Stimulated activated CD4-positive, alpha-beta T cell treated with anti-CD3 and anti-CD28 coated beads, TNF-alpha, amount 100 ng/mL, for 4 hours (primary cell): Measurements from ENCODE around the gene BSG.

Experiments used
- DNase-seq, 3 experiments: peaks; one replicate each; pipeline ENCODE4 v3.0.0-alpha.2; 2020; ENCODE audit warnings: low read depth in 3 of 3

BSG gene

GRCh38 chr19:572140-572742, at the start of gene BSG:
BSG (plus strand) TSS chr19:572596; CDS start chr19:572635, 39 bp downstream.
- peak; percentile 92 to 98 (median 95) for DNase-seq

- DNase-seq, result no peak
These were observed 49.7 kb upstream of the BSG start for GRCh38 chr19:522726-523125.

- no peak for DNase-seq
These were observed 48.2 kb upstream of the BSG start for GRCh38 chr19:524062-524674.

DNA sequence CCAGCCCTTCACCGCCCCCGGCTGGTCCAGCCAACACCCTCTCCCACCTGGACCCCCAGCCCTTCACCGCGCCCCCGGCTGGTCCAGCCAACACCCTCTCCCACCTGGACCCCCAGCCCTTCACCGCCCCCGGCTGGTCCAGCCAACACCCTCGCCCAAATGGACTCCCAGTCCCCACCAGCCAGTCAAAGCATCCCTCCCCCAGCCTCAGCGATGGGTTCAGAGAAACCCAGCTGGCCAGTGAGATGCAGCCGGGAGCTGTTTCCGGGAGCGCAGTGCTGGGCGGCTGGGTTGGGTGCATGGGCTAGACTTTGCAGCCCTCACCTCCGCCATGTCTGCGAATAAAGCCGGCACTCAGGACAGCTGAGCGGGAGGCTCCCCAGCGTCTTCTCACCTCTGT, 47.4 kb upstream of the BSG start:
- no peak for DNase-seq

DNA sequence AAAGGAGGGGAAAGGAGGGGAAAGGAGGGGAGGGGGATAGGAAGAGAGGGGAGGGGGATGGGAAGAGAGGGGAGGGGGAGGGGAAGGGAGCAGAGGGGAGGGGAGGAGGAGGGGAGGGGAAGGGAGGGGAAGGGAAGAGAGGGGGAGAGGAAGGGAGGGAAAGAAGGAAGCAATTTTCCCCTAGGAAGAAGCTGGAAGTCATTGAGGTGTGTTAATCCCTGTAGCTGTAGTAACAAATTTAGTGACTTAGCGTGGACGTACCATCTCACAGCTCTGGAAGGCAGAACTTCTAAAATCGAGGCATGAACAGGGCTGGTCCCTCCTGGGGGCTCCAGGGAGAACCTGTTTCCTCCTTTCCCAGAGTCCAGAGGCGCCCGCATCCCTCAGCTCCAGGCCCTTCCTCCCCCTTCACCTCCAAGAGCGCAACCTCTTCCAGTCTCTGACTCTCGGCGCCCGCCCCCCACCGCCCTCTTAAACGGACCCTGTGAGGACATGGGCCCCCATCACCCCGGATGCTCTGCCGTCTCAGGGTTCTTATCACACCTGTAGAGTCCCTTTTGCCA, 46.5 kb upstream of the BSG start:
- no peak for DNase-seq

DNA sequence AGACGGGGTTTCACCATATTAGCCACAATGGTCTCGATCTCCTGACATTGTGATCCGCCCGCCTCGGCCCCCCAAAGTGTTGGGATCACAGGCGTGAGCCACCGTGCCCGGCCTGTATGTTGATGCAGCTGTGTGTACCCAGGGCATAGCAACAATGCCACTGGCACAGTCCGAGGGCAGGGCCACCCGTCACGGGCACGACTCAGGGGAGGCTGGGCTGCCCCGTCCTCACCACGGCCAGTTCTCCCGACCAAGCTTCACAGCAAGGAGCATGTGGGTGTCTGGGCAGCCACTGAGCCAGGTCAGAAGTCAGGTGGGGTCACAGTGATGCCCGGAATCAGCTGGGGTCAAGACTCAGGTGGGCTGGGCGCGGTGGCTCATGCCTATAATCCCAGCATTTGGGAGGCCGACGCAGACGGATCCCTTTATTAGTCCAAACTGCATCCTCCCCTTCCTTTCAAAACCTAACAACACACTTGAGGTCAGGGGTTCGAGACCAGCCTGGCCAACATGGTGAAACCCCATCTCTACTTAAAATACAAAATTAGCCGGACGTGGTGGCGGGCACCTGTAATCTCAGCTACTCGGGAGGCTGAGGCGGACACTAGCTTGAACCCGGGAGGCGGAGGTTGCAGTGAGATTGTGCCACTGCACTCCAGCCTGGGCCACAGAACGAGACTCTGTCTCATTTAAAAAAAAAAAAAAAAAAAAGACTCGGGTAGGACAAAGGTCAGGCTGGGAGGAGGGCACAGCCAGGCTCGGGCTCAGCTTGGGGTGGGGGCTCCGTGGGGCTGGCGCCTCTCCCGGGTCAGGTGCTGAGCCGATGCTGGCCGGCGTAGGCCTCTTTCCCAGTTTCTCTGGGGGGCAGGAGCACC, 42.0 kb upstream of the BSG start:
- no peak for DNase-seq

DNA sequence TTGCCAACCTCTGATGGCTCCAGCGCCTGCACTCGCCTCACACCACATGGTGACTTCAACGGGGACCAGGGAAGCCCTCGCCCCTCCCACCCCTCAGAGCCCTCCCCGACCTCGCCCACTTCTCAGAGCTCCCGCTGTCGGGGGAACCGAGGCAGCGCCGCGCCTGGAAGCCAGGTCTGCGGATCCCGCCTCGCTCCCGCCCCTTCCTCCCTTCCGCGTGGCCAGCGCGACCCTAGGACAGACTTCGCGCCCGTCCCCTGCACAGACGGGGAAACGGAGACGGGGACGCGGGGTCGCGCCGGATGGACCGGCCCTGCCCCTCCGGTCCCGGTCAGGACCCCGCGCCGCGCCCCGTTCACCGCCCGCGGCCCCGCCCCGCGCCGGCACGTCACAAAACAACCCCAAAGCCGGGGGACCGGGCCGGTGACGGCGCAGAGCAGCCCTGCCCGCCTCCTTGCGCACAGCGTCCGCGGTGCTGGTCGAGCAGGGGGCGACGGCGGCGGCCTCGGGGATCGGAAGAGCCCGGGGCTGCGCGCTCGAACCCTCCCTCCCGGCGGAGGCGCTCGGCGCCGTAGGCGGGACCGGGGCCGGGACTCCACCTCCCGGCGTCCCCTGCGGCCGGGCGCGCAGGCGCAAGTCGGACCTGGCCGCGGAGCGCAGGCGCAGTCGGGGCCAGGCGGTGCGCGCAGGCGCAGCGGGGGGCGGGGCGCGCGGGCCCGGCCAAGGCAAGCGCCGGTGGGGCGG, 41.2 kb upstream of the BSG start:
- peak; percentile 79 to 83 (median 80) for DNase-seq

DNA sequence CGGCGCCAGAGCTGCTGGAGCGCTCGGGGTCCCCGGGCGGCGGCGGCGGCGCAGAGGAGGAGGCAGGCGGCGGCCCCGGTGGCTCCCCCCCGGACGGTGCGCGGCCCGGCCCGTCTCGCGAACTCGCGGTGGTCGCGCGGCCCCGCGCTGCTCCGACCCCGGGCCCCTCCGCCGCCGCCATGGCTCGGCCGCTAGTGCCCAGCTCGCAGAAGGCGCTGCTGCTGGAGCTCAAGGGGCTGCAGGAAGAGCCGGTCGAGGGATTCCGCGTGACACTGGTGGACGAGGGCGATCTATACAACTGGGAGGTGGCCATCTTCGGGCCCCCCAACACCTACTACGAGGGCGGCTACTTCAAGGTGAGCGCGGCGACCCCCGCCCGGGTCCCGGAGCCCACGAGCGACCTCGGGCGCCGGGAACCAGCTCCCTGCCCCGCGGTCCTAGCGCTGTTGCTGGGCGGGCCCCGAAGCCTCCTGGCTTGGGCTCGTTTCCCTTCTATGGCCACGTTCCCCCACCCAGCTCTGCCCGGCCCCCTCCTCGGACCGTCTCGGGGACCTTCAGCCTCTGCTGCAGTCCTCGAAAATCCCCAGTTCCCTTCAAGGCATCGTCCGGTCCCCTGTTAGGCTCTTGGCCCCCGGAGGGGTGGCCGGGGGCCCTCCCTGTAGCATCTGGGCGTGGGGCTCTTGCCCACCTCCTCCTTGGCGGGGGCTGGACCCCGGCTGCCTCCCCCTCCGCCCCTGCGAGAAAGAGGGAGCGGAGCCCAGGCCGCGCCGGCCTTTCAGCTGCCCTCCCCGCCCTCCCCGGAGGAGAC, 40.4 kb upstream of the BSG start, which contains the start of gene CDC34:
CDC34 (plus strand) TSS at position 8 of the 808 bp plus-strand sequence; CDS start at position 180, 172 bp downstream.
- no peak for DNase-seq

GRCh38 chr19:532561-533363, 39.6 kb upstream of the BSG start:
- no peak for DNase-seq

DNA sequence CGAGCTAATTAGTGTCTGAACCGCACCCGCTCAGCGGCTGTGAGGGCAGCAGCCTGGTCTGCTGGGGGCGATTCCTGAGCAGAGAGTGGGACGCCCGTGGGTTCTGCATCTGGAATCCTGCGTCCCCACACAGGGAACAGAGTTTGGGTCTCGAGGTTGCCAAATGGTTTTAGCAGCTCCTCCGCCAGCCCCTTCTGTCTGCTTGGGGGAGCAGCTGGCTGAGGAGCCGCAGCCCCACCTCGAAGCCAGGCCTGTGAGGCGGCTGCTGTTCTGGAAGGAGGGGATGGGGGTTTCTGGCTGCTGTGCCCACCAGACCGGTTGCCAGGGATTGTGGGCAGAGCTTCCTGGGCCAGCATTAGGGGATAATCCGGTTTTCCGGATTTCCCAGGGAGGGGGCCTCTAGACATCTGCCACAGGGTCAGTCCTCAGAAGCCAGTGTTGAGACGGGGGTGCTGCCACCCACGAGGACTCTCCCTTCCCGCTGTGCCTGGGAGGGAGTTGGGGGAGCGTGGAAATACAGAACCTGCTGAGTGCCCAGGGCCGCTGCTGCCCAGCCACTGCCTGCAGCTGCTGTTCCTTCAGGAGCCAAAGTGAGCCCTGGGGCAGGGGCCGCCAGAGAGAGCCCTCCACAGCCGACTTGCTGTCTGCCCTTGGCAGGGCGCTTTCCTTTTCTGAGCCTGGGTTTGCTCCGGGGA, 38.9 kb upstream of the BSG start:
- no peak for DNase-seq

- no peak for DNase-seq
These were observed 38.3 kb upstream of the BSG start for GRCh38 chr19:534088-534487.

DNA sequence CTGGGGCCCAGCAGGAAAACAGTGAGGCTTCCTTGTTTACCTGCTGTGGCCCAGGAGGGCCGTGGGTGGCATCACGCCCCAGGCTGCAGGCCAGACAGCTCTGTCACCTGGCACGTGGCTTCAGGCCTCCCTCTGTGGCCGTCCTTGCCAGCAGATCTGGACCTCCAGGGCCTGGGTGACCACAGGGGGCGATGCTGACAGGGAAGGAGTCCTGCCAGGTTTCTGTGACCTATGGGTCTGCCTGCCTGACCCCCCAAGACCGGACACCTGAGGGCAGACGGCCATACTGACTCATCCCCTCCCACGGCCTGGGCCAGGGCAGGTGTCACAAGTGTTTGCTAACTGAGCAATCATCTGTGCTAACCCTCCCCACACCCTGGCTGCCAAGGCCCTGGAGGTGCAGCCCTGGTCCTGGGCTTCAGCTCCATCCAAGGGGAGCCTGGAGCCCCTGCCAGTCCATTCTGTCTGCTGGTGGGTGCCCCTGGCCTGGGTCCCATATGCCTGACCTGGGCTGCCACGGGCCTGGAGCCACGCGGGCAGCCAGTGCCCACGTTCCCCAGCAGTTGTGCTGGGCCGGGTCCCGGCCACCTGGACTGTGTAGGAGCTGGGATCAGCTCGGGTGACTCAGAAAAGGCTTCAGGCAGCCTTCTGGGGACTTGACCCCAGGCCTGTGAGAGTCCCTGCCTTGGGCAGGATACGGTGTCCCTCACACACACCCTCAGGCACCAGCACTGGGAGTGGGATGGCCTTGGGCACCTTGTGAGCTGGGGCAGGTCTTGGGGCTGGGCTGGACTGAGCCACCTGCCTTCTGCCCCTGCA, 37.2 kb upstream of the BSG start:
- DNase-seq, result no peak

GRCh38 chr19:536031-536880, 36.1 kb upstream of the BSG start:
- DNase-seq, result no peak

- DNase-seq, result no peak
These were observed 35.5 kb upstream of the BSG start for GRCh38 chr19:536881-537404.

DNA sequence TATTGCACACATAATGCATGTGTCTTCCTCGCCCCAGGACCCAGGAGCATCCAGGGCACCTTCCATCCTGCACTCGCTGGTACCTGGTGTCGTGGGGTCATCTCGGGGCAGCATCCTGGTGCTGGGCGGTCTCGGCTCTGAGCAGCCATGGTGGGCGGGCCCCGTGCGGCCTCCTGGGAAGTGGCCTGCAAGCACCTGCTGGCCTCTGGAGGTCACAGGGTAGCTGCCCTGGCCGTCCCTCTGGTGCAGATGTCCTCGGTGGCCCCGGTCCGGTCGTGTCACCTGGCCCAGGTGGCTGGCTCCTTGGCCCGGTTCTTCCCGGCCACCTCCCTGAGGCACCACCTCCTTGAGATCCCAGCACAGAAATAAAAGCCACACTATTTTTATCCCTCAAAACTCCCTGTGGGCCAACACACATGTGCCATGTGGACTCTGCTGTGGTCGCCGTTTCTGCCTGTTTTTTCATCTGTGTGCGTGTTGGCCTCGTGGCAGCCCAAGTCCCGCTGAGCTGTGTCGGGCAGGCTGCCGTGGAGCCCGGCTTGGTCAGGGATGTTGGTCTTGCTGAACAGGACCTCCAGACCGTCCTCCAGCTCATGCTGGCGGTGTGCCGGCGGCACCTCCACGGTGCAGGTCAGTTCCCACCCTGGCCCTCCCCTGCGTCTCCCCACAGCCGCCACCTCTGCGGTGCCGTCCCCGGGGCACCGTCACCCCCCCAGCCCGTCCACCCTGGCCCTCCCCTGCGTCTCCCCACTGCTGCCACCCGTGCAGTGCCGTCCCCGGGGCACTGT, 33.6 kb upstream of the BSG start:
- DNase-seq, result no peak

DNA sequence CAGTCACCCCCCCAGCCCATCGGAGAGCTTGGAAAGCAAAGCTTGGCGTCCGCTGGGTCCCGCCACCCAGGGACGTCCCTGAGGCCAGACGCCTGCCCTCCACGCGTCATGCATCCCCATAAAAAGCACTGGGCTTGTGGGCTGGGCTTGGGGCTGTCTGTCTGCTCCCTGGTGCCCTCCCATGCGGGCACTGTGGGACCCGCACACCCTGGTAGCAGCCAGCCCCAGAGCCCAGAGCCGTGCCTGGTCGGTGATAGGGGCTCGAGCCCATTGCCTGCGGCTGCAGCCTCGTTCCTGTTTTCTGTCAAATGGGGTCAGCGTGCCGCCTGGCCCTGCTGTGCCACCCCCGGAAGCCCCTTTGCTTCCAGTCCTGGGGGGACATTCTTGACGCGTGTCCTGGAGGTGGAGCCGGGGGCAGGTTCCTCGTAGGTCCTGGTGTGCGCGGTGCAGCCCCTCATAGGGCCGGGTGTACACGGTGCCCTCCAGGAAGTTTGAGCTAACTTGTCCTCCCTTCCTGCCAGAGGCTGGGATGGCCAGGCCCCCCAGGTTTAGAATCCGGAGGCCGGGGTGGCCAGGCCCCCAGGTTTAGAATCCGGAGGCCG, 32.9 kb upstream of the BSG start:
- DNase-seq, result no peak
